NCI-H128 (cell line): ENCODE data around the gene BAG5.
"Not testable (repeated sequence)": the region's sequence is repeated elsewhere in the genome, so short reads cannot be mapped to it uniquely, and the experiment has no call there.

Source experiments
- DNase-seq: peaks from one replicate; lab custom pipeline; 2025; ENCODE audit not compliant: unreplicated experiment; lab: John Stamatoyannopoulos, UW

BAG5 gene

GRCh38 chr14:103524002-103524935 lies 38.2 kb downstream of the BAG5 start:
- DNase-seq = no peak

- no peak for DNase-seq
These were observed 38.9 kb downstream of the BAG5 start for GRCh38 chr14:103523575-103523954.

GRCh38 chr14:103522649-103523574 lies 39.5 kb downstream of the BAG5 start, which contains the start of gene CKB:
CKB (minus strand) TSS chr14:103522830; CDS start chr14:103522493, 337 bp downstream.
- peak; percentile 49 for DNase-seq

GRCh38 chr14:103521951-103522563 lies 40.4 kb downstream of the BAG5 start:
- DNase-seq = no peak

- no peak for DNase-seq
These were observed 41.0 kb downstream of the BAG5 start for GRCh38 chr14:103521438-103521950.

- peak; percentile 73 for DNase-seq
These were observed 41.6 kb downstream of the BAG5 start for GRCh38 chr14:103520657-103521437.

GRCh38 chr14:103520269-103520656 lies 42.2 kb downstream of the BAG5 start:
- no peak for DNase-seq

GRCh38 chr14:103519837-103520212 lies 42.6 kb downstream of the BAG5 start:
- DNase-seq = no peak

GRCh38 chr14:103519043-103519836 lies 43.2 kb downstream of the BAG5 start:
- DNase-seq = no peak

- DNase-seq = no peak
These were observed 43.9 kb downstream of the BAG5 start for GRCh38 chr14:103518422-103519042.

- DNase-seq = no peak
These were observed 44.6 kb downstream of the BAG5 start for GRCh38 chr14:103517721-103518421.

- no peak for DNase-seq
These were observed 45.3 kb downstream of the BAG5 start for GRCh38 chr14:103517174-103517566.

GRCh38 chr14:103516426-103517173 lies 45.9 kb downstream of the BAG5 start:
- no peak for DNase-seq

- DNase-seq = no peak
These were observed 47.6 kb downstream of the BAG5 start for GRCh38 chr14:103514596-103515421.

- DNase-seq = peak; percentile 44
These were observed 49.5 kb downstream of the BAG5 start for GRCh38 chr14:103512701-103513611.

- not testable (repeated sequence) for DNase-seq
These were observed 50.3 kb downstream of the BAG5 start for GRCh38 chr14:103512180-103512579.
